GM19240 (cell line): ENCODE data around the gene NECTIN2.
A peak's percentile ranks its signal among the peaks of the same experiment; 100 is the strongest.
"Not testable (repeated sequence)": the region's sequence is repeated elsewhere in the genome, so short reads cannot be mapped to it uniquely, and the experiment has no call there.

Source experiments
- DNase-seq: peaks from one replicate; pipeline ENCODE4 v3.0.0; 2011; ENCODE audit warnings: low spot score; ENCODE audit not compliant: insufficient read length

NECTIN2 gene

GRCh38 chr19:44905437-44906160 is 59.5 kb downstream of the NECTIN2 start, which contains the start of gene APOE:
Gene APOE, plus strand, starts transcription at chr19:44905796. Its CDS starts 829 bp downstream, at chr19:44906625.
- DNase-seq: no peak

GRCh38 chr19:44907613-44908012 is 61.5 kb downstream of the NECTIN2 start:
- no peak for DNase-seq

GRCh38 chr19:44908074-44908835 is 62.2 kb downstream of the NECTIN2 start:
- no peak for DNase-seq

- DNase-seq: no peak
Observed at GRCh38 chr19:44908836-44909261, 62.8 kb downstream of the NECTIN2 start.

GRCh38 chr19:44909775-44910174 is 63.7 kb downstream of the NECTIN2 start:
- no peak for DNase-seq

GRCh38 chr19:44911896-44912295 is 65.8 kb downstream of the NECTIN2 start:
- not testable (repeated sequence) for DNase-seq

GRCh38 chr19:44912854-44913253 is 66.8 kb downstream of the NECTIN2 start:
- no peak for DNase-seq

- DNase-seq: not testable (repeated sequence)
Observed at GRCh38 chr19:44913512-44914432, 67.7 kb downstream of the NECTIN2 start.

- DNase-seq: peak; percentile 99
Observed at GRCh38 chr19:44914433-44915206, 68.5 kb downstream of the NECTIN2 start, which contains the start of gene APOC1. Gene APOC1, plus strand, starts transcription at chr19:44914608. Its CDS starts 284 bp downstream, at chr19:44914892.

GRCh38 chr19:44924243-44924725 is 78.2 kb downstream of the NECTIN2 start:
- DNase-seq: no peak

GRCh38 chr19:44925114-44925891 is 79.2 kb downstream of the NECTIN2 start:
- no peak for DNase-seq

GRCh38 chr19:44926245-44927077 is 80.4 kb downstream of the NECTIN2 start:
- not testable (repeated sequence) for DNase-seq

GRCh38 chr19:44927746-44928145 is 81.6 kb downstream of the NECTIN2 start:
- no peak for DNase-seq

- DNase-seq: no peak
Observed at GRCh38 chr19:44930088-44930487, 84.0 kb downstream of the NECTIN2 start.

- no peak for DNase-seq
Observed at GRCh38 chr19:44931541-44931940, 85.4 kb downstream of the NECTIN2 start.
